NCI-H2171 treated with DMSO at 0.1 percent for 48 hours (cell line): ENCODE measurements around the gene CTDP1.

Experiments
- DNase-seq: peaks from one replicate; lab custom pipeline; 2025; lab: John Stamatoyannopoulos, UW

Gene CTDP1

GRCh38 chr18:79679552-79680099 is at the start of gene CTDP1:
Gene CTDP1 (plus strand): TSS chr18:79679803. CDS start chr18:79679948, 145 bp downstream.
- peak; percentile 69 for DNase-seq

GRCh38 chr18:79630281-79631095 is 49.1 kb upstream of the CTDP1 start:
- no peak for DNase-seq

- no peak for DNase-seq
Measured at GRCh38 chr18:79631096-79631507, 48.5 kb upstream of the CTDP1 start.

DNA sequence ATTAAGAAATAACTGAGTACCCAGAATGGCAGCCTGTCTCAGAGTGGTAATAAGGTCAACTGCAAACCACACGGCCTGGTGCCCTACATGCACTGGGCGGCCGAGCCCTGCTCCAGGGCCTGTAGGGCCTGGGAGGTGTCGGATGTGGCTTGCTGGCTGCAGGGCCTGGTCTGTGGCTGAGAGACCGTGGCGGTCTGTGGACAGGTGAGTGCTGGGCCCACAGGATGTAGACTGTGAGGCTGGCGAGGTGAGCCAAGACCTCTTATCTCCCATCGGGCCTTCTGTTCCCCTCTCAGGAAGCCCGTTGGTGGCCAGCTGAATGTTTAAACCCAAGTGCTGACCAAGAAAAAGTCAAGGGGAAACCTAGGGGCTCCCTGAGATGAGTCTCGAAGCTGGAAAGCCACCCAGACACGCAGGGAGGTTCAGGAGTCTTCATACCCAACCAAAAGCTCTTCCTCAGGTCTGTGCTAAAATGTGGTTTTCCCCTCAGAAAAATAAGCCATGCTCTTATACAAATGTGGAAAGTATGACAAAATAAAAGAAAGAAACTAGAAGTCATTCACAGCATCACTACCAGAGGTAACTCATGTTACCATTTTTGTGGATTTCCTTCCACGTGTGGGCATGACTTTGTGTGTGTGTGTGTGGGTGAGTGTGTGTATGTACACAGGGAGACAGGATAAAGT is 47.7 kb upstream of the CTDP1 start:
- no peak for DNase-seq

GRCh38 chr18:79632765-79633164 is 46.8 kb upstream of the CTDP1 start:
- DNase-seq = no peak

- no peak for DNase-seq
Measured at GRCh38 chr18:79634186-79634585, 45.4 kb upstream of the CTDP1 start.

- DNase-seq = no peak
Measured at GRCh38 chr18:79634593-79635426, 44.8 kb upstream of the CTDP1 start.

- DNase-seq = no peak
Measured at GRCh38 chr18:79635427-79635726, 44.2 kb upstream of the CTDP1 start.

DNA sequence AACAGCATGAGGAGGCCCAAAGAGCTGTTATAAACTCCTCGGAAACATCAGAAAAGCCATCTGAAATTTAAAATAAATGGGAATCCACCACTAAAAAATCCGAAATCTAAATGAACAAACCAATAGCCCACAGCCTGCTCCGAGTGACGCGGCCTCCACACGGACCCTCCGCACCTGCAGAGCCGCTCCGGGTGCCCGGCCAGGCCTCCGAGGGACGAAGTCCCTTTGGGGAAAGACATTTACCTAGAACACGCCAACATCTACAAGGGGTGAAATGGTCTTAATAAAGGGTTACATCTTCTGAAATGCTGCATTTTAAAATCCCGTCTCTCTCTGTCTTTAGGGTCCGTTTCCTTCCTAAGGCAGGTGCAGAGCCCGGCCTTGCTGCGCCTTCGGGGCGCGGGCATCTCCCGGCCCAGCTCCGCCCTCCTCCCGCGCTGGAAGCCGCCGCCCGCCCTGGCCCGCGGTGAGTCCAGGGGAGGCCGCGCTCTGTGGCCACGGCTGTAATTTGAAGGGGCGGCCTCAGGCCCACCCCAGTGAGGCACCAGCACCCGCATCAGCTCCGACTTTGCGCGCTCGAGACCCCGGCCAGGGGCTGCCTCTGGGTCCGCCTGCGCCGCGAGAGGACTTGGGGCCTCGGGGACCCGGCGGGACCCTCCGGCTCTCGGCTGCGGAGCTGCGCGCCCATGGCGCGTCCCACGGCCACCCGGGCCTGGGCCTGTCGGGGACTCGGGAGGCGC is 42.3 kb upstream of the CTDP1 start:
- DNase-seq = no peak

GRCh38 chr18:79637921-79638909 is 41.4 kb upstream of the CTDP1 start:
- DNase-seq = no peak

- no peak for DNase-seq
Measured at GRCh38 chr18:79639072-79639829, 40.4 kb upstream of the CTDP1 start.

DNA sequence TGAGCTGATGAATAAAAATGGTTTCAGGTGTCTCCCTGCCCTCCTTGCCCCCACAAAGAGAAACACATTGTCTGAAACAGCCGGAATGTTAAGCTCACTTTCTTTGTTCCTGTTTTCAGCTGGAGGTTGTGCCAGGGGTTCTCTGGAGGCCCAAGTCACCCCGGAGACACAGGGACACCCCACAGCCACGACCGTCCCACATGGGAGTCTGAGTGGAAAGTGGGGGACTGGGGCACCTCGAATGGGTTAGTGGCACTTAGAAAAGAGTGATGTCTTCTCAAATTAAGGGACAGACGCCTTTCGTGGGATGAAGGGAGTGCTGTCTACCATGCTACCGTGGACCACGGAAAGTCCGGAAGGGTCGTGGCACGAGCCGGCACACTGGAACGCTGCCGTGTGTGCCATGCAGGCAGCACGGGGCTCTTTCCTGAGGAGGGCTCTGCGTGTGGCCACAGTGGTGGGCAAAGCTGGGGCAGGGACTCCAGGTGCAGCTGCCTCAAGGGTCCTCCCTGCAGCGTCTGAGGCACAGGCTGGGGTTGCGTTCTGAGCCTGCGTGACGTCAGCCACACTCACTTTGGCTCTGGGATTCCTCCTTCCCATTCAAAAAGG is 39.4 kb upstream of the CTDP1 start:
- DNase-seq = no peak

GRCh38 chr18:79640875-79641274 is 38.7 kb upstream of the CTDP1 start:
- no peak for DNase-seq

- DNase-seq = no peak
Measured at GRCh38 chr18:79641722-79642497, 37.7 kb upstream of the CTDP1 start.

- DNase-seq = no peak
Measured at GRCh38 chr18:79642626-79643025, 37.0 kb upstream of the CTDP1 start.

- no peak for DNase-seq
Measured at GRCh38 chr18:79643054-79643984, 36.3 kb upstream of the CTDP1 start.

DNA sequence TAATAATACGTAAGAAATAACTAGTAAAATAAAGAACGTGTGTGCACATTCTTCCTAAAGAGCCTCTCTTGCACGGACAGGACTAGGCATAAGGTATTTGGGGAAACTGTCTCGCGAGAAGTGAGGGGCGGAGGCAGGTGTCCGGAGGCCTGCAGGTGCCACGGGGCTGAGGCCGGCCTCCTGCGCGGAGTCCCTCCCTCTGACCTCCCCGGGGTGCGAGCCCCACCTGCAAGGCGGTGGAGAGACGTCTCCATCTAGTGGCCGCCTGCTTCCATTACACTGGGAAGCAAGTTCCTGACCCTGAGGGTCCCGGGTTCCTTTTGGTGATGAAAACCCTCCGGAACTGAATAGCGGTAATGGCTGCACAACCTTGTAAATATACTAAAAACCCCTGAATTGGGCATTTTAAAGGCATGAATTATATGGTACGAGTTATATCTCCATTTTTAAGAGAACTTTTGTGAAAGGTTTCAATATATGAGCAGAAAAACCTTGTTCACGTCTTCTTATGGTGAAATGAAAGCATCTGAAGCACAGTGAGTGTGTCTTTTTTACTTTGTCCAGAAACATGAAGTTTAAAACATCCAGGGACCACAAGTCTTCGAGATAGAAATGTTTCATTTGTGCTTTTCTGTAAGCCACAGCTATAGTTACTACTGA is 35.5 kb upstream of the CTDP1 start:
- peak; percentile 44 for DNase-seq
